ENCODE results near the gene ATP13A1.

DNA sequence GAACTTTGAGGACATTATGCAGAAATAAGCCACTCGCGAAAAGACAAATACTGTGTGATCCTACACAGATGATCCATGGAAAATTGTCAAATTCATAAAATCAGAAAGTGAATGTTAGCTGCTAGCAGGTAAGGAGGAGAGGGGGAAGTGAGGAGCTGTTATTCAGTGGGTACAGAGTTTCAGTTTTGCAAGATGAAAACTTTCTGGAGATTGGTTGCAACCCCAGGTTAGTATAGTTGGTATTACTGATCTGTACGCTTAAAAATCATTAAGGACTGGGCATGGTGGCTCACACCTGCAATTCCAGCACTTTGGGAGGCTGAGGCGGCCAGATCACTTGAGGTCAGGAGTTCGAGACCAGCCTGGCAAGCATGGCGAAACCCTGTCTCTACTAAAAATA lies 23.1 kb upstream of the ATP13A1 start:
- TF ChIP-seq POLR2A (IDR thresholded peaks at IDR 0.05) (no peak), CTCF (IDR thresholded peaks at IDR 0.05) (no peak), POLR2AphosphoS5 (IDR thresholded peaks at IDR 0.05) (no peak)

Measured in gastroesophageal sphincter (tissue), 3 donors.